ENCODE measurements around the gene MALRD1. TPM values are rescaled to one million over a fixed set of nuclear protein-coding genes. Genes with fewer than 3 reads are reported as not detected.

The MALRD1 gene
- total and polyA plus RNA-seq, 2 of the 8 experiments (the other 6 are each of a cell fraction or from before 2014, with no cell fraction given) = 0.32 to 0.35 TPM

DNA sequence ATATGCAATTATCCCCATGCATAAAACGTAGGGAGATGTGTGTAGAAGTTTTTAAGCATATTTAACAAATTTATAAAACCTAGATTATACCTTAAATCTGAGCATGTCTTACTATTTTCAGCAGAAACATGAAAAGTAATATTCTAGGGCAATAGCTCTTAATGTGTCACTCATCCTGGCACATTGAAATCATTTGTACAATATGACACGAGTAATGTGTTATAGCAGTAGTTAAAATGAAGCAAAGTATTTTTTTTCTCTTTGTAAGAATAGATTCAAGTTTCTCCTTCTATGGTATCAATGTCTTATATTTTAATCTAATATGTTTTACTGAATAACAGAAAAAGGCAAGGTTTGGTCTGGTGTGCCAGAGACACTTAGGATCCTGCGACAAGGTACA, 492.7 kb downstream of the MALRD1 start:
- Histone ChIP-seq H3K4me3 (ENCODE audit: extremely low read depth in 1 of 4, insufficient read depth in 2 of 4, low read depth in 3 of 4, low read length in 4 of 4) (no peak overlapping the region), H3K4ac (replicated peaks; ENCODE audit: insufficient read length, low read depth, low read length) (no peak overlapping the region), H2BK120ac (replicated peaks; ENCODE audit: low read depth, low read length) (no peak overlapping the region), H3K9me3 (ENCODE audit: insufficient read depth in 2 of 2, low read depth in 1 of 2, low read length in 1 of 2) (no peaks in the 10 kb centered on the region), H3K27ac (ENCODE audit: low read depth, low read length) (no peak overlapping the region), H2AFZ (ENCODE audit: low read length) (no peak overlapping the region), H3K27me3 (replicated peaks in 1 of 4; ENCODE audit: control insufficient read depth in 3 of 4, extremely low read depth in 1 of 4, insufficient read depth in 3 of 4, low read length in 3 of 4) (no peaks in the 10 kb centered on the region), H4K91ac (replicated peaks; ENCODE audit: insufficient read length, low read length) (no peak overlapping the region), H3K4me2 (ENCODE audit: insufficient read depth in 1 of 2, low read depth in 2 of 2, low read length in 2 of 2) (no peak overlapping the region), H3K36me3 (ENCODE audit: control insufficient read depth in 2 of 4, insufficient read depth in 4 of 4, low read length in 3 of 4) (no peaks in the 10 kb centered on the region), H3K9ac (replicated peaks in 1 of 4; ENCODE audit: extremely low read depth in 1 of 4, low read depth in 3 of 4, low read length in 3 of 4) (no peak overlapping the region), H3K79me1 (ENCODE audit: low read depth, low read length) (no peaks in the 10 kb centered on the region), H3K18ac (ENCODE audit: extremely low read depth, low read length) (no peak overlapping the region), H3K4me1 (replicated peaks in 1 of 4; ENCODE audit: control insufficient read depth in 3 of 4, insufficient read depth in 4 of 4, low read length in 3 of 4) (peaks cover 0 to 6% (median 0%) of the 10 kb centered on the region in 4 experiments; a peak in 2 of 7 replicates), H3K14ac (ENCODE audit: insufficient read length) (no peak overlapping the region), H2AK5ac (ENCODE audit: low read depth, low read length) (no peak overlapping the region), H3K79me2 (ENCODE audit: control insufficient read depth in 1 of 2, insufficient read depth in 2 of 2, low read length in 2 of 2) (no peaks in the 10 kb centered on the region), H4K8ac (ENCODE audit: extremely low read depth, insufficient read depth, low read length) (no peak overlapping the region), H2BK5ac (ENCODE audit: low read depth, low read length) (no peak overlapping the region), H3K56ac (replicated peaks; ENCODE audit: insufficient read length, low read depth, low read length) (no peak overlapping the region), H3K23me2 (ENCODE audit: low read depth, low read length) (no peaks in the 10 kb centered on the region), H4K5ac (ENCODE audit: insufficient read length, low read depth, low read length) (no peak overlapping the region), H2BK20ac (ENCODE audit: low read length) (no peak overlapping the region), H4K20me1 (replicated peaks in 1 of 2; ENCODE audit: control insufficient read depth in 1 of 2, insufficient read depth in 2 of 2, low read length in 2 of 2) (no peaks in the 10 kb centered on the region), H3K23ac (ENCODE audit: insufficient read length) (no peak overlapping the region), H2BK12ac (ENCODE audit: low read depth, low read length) (no peak overlapping the region), H2BK15ac (ENCODE audit: low read length) (no peak overlapping the region)
- ChIA-PET CTCF (ENCODE audit: partially characterized antibody) (no interaction called here), POLR2A (ENCODE audit: partially characterized antibody) (no interaction called here)
- FAIRE-seq (no peak), DNase-seq (ENCODE audit: low read depth in 1 of 2, low spot score in 2 of 2) (no peak)
- 56% methylated on average over 3 of the region's 3 CpGs; no CpG with 5 or more reads in 1 of the 2 experiments for WGBS, 2 experiments (ENCODE audit: extremely low coverage in 1 of 2, insufficient coverage in 1 of 2, insufficient read length in 1 of 2, insufficient replicate concordance in 2 of 2, low coverage in 1 of 2, low lambda C conversion rate in 2 of 2, missing lambda C conversion rate in 1 of 2)
- TF ChIP-seq TBP (IDR thresholded peaks at IDR 0.05; ENCODE audit: low read depth, low read length) (no peak), SAP30 (IDR thresholded peaks at IDR 0.05; ENCODE audit: insufficient read depth, insufficient replicate concordance, low read length) (no peak), E2F6 (IDR thresholded peaks at IDR 0.05) (no peak), CBX5 (IDR thresholded peaks at IDR 0.05; ENCODE audit: low read depth, low read length) (no peak), JUN (IDR thresholded peaks at IDR 0.05; ENCODE audit: low read depth, low read length) (no peak), SIX5 (IDR thresholded peaks at IDR 0.05; ENCODE audit: low read depth, low read length) (no peak), CTCF (IDR thresholded peaks at IDR 0.05; ENCODE audit: control extremely low read depth in 1 of 3, insufficient read depth in 1 of 3, low read depth in 1 of 3, low read length in 3 of 3) (no peak), GABPA (IDR thresholded peaks at IDR 0.05; ENCODE audit: borderline replicate concordance, insufficient read depth, low read length) (no peak), CREB1 (IDR thresholded peaks at IDR 0.05) (no peak), MAX (IDR thresholded peaks at IDR 0.05) (no peak), NRF1 (IDR thresholded peaks at IDR 0.05; ENCODE audit: low read depth, low read length) (no peak), SIRT6 (IDR thresholded peaks at IDR 0.05; ENCODE audit: low read length) (no peak)
